Measurements from ENCODE around the gene RUNX2. TPM values are rescaled to one million over a fixed set of nuclear protein-coding genes. Genes with fewer than 3 reads are reported as not detected.

RUNX2 gene
- total RNA-seq, 1 experiment from 2014 or later = 13.7 TPM

- peak; percentile 37 for DNase-seq (ENCODE audit: low read depth)
These were observed 186.5 kb downstream of the RUNX2 start for GRCh38 chr6:45514454-45515230.

GRCh38 chr6:45518013-45518720 is 190.0 kb downstream of the RUNX2 start:
- no peak for DNase-seq (ENCODE audit: low read depth)

GRCh38 chr6:45521226-45521625 is 193.1 kb downstream of the RUNX2 start:
- DNase-seq (ENCODE audit: low read depth) = no peak

- no peak for DNase-seq (ENCODE audit: low read depth)
These were observed 194.4 kb downstream of the RUNX2 start for GRCh38 chr6:45522486-45522885.

GRCh38 chr6:45527210-45527609 is 199.1 kb downstream of the RUNX2 start:
- DNase-seq (ENCODE audit: low read depth) = no peak

GRCh38 chr6:45531999-45532595 is 204.0 kb downstream of the RUNX2 start:
- DNase-seq (ENCODE audit: low read depth) = no peak

- no peak for DNase-seq (ENCODE audit: low read depth)
These were observed 204.6 kb downstream of the RUNX2 start for GRCh38 chr6:45532721-45533210.

- DNase-seq (ENCODE audit: low read depth) = no peak
These were observed 205.3 kb downstream of the RUNX2 start for GRCh38 chr6:45533386-45533785.

- DNase-seq (ENCODE audit: low read depth) = no peak
These were observed 207.8 kb downstream of the RUNX2 start for GRCh38 chr6:45535933-45536332.

- DNase-seq (ENCODE audit: low read depth) = no peak
These were observed 209.4 kb downstream of the RUNX2 start for GRCh38 chr6:45537539-45537938.

- peak; percentile 61 for DNase-seq (ENCODE audit: low read depth)
These were observed 210.8 kb downstream of the RUNX2 start for GRCh38 chr6:45538641-45539547.

- DNase-seq (ENCODE audit: low read depth) = no peak
These were observed 212.3 kb downstream of the RUNX2 start for GRCh38 chr6:45540375-45540920.

GRCh38 chr6:45541934-45542333 is 213.8 kb downstream of the RUNX2 start:
- DNase-seq (ENCODE audit: low read depth) = peak; percentile 58

- peak; percentile 83 for DNase-seq (ENCODE audit: low read depth)
These were observed 215.4 kb downstream of the RUNX2 start for GRCh38 chr6:45543298-45544235.

- no peak for DNase-seq (ENCODE audit: low read depth)
These were observed 217.3 kb downstream of the RUNX2 start for GRCh38 chr6:45545416-45545815.

GRCh38 chr6:45548657-45549515 is 220.8 kb downstream of the RUNX2 start:
- no peak for DNase-seq (ENCODE audit: low read depth)

GRCh38 chr6:45552536-45552935 is 224.4 kb downstream of the RUNX2 start:
- no peak for DNase-seq (ENCODE audit: low read depth)

- DNase-seq (ENCODE audit: low read depth) = no peak
These were observed 225.7 kb downstream of the RUNX2 start for GRCh38 chr6:45553730-45554344.

- no peak for DNase-seq (ENCODE audit: low read depth)
These were observed 226.5 kb downstream of the RUNX2 start for GRCh38 chr6:45554591-45554990.

All from Daoy (cell line).